GM12892 (cell line): Measurements from ENCODE around the gene STUM.

Source experiments
- POLR2A ChIP-seq: IDR thresholded peaks from 2 replicates; pipeline ENCODE4 v1.6.1; 2011; ENCODE audit warnings: low read depth, low read length, control low read depth
- POLR2AphosphoS5 ChIP-seq: IDR thresholded peaks from 2 replicates; pipeline ENCODE4 v1.6.1; 2011; ENCODE audit warnings: low read depth, low read length, control low read depth

GRCh38 chr1:226532553-226532952 is 16.0 kb upstream of the STUM start:
- TF ChIP-seq POLR2A, result no peak
- TF ChIP-seq POLR2AphosphoS5, result no peak
